NCI-H146 (cell line): ENCODE results near the gene OBSL1.

Experiments used
- DNase-seq: peaks from one replicate; lab custom pipeline; 2025; lab: John Stamatoyannopoulos, UW

The OBSL1 gene

GRCh38 chr2:219513787-219514186 is 57.6 kb downstream of the OBSL1 start:
- no peak for DNase-seq

- peak; percentile 54 for DNase-seq
Measured at GRCh38 chr2:219512524-219513216, 58.7 kb downstream of the OBSL1 start.

- no peak for DNase-seq
Measured at GRCh38 chr2:219511547-219512325, 59.6 kb downstream of the OBSL1 start.

GRCh38 chr2:219510512-219511135 is 60.7 kb downstream of the OBSL1 start:
- no peak for DNase-seq

- peak; percentile 30 for DNase-seq
Measured at GRCh38 chr2:219509780-219510511, 61.4 kb downstream of the OBSL1 start.

- DNase-seq, result no peak
Measured at GRCh38 chr2:219508971-219509779, 62.2 kb downstream of the OBSL1 start.

- no peak for DNase-seq
Measured at GRCh38 chr2:219508444-219508734, 63.0 kb downstream of the OBSL1 start.

- DNase-seq, result no peak
Measured at GRCh38 chr2:219507581-219508443, 63.5 kb downstream of the OBSL1 start.

- no peak for DNase-seq
Measured at GRCh38 chr2:219506802-219507526, 64.4 kb downstream of the OBSL1 start.

- DNase-seq, result no peak
Measured at GRCh38 chr2:219506153-219506801, 65.1 kb downstream of the OBSL1 start.

- no peak for DNase-seq
Measured at GRCh38 chr2:219505585-219505984, 65.8 kb downstream of the OBSL1 start.

- DNase-seq, result no peak
Measured at GRCh38 chr2:219502618-219503017, 68.7 kb downstream of the OBSL1 start.

- DNase-seq, result no peak
Measured at GRCh38 chr2:219501849-219502248, 69.5 kb downstream of the OBSL1 start.
